ENCODE results near the gene EYA2.

The EYA2 gene

DNA sequence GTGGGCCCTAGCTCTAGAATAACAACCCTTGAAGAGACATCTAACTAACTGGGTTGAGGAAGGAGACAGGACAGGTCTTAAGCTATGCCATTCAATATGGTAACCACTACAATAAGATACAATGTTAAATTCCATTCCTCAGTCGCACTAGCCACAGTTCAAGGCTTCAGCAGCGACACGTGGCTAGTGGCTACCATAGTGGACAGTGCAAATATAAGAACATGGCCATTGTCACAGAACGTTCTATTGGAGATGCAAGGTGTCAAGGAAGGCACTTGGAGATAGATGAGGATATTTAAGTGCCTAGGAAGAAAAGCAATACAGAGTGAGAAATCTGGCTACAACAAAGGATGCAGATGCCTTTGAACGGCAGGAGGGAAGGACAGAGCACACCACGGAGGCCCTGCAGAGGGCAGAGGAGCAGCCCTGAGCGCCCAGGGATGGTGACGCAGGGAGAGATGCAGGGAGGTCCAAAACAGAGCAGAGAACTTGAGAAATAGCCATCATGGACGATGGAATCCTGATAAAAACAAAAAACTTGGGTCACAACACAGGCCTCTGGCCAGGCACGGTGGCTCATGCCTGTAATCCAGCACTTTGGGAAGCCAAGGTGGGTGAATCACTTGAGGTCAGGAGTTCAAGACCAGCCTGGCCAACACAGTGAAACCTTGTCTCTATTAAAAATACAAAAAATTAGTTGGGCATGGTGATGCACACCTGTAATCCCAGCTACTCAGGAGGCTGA is 321.2 kb downstream of the EYA2 start:
- DNase-seq = no peak

GRCh38 chr20:47216819-47217410 is 322.3 kb downstream of the EYA2 start:
- no peak for DNase-seq

GRCh38 chr20:47217482-47218446 is 323.1 kb downstream of the EYA2 start:
- DNase-seq = no peak

- no peak for DNase-seq
Observed at GRCh38 chr20:47220161-47220582, 325.5 kb downstream of the EYA2 start.

DNA sequence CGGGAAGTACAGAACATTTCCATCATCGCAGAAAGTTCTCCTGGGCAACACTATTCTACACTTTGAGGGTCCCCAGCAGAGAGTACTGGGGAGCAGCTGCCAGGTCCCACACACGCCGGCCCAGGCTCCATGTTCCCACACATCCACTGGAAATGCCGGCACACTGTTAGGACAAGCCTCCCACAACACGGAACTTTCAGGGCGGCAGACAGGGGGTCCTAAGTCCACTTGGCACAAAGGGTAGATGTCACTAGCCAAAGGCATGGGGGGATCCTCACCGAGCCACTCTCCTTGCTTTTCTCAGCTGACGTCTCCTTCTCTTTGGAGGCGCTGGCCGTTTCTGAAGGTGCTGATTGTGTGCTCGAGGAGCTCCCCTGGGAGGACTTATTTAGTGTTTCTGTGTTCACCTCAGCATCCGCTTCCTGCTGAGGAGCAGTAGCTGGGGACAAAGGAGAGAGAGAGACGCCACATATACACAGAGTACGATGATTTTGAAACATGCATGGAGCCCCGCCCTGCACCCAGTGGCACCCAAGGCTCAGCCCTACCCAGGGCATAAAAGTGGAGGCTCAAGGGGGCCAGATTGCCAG is 326.5 kb downstream of the EYA2 start:
- DNase-seq = no peak

DNA sequence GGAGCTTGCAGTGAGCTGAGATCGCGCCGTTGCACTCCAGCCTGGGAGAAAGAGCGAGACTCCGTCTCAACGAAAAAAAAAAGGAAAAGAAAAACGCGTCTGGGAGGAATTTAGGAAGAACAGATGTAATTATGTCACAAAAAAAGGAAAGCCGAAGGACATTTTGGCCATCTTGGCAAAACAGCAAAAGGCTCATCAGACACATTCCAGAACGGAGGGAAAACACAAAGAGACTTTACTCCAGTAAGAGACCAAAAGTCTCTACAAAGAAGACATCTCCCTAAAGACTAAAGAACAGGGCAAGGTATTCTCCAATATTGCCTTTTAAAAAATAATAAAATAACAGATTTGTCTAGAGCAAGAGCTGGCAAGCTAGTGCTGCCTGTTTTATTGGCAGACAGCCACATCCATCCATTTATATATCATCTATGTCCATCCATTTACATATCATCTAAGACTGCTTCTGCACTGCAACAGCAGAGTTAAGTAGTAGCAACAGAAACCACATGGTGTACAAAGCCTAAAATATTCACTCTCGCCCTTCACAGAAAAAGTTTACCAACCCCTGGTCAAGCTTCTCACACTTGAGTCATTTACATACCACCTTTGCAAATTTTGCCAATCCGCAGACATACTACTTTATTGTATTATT is 328.0 kb downstream of the EYA2 start:
- DNase-seq = no peak

- DNase-seq = no peak
Observed at GRCh38 chr20:47223896-47224295, 329.3 kb downstream of the EYA2 start.

- DNase-seq = no peak
Observed at GRCh38 chr20:47224300-47224791, 329.7 kb downstream of the EYA2 start.

- DNase-seq = no peak
Observed at GRCh38 chr20:47224857-47225256, 330.2 kb downstream of the EYA2 start.

- DNase-seq = no peak
Observed at GRCh38 chr20:47225458-47225857, 330.8 kb downstream of the EYA2 start.

- no peak for DNase-seq
Observed at GRCh38 chr20:47227119-47227518, 332.5 kb downstream of the EYA2 start.

- no peak for DNase-seq
Observed at GRCh38 chr20:47227576-47227975, 332.9 kb downstream of the EYA2 start.

DNA sequence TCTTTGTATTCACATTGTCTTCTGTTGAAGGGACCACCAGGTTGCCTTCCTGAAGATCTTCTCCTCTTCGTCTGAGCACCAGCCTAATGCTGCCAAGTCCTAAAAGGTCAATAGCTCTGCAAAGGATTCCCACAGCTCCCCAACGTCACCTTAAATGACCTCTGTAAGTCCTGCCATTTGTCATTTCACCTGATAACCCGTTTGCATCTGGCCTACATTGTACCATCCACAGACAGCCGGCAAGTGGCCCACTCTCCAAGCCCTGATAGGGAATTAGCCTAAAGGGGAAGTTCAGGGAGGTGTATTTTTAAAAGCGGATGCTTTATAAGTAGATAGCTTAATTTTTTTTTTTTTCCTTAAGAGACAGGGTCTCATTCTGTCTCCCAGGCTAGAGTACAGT is 334.0 kb downstream of the EYA2 start:
- DNase-seq = no peak

- no peak for DNase-seq
Observed at GRCh38 chr20:47230811-47231256, 336.2 kb downstream of the EYA2 start.

GRCh38 chr20:47231382-47232039 is 336.9 kb downstream of the EYA2 start:
- no peak for DNase-seq

DNA sequence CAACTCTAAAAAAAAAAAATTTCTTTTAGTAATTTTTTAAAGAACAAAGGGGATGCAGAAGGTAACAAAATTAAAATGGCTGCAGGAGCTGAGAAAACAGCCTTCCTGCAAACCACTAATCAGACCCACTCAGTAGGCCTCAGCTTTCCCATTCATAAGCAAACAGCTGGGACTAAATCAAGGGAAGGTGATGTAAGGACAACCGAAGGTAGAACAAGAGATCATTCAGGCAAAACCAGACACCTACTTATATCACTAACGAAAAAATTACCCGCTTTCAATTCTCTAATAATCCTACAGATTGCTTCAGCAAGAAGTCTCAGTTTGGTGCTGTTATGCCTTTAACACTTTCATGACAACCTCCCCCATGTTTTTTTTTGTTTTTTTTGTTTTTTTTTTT is 337.9 kb downstream of the EYA2 start:
- DNase-seq = no peak

- no peak for DNase-seq
Observed at GRCh38 chr20:47233333-47234188, 338.9 kb downstream of the EYA2 start.

- no peak for DNase-seq
Observed at GRCh38 chr20:47235111-47235510, 340.5 kb downstream of the EYA2 start.

GRCh38 chr20:47235853-47236638 is 341.4 kb downstream of the EYA2 start:
- no peak for DNase-seq

DNA sequence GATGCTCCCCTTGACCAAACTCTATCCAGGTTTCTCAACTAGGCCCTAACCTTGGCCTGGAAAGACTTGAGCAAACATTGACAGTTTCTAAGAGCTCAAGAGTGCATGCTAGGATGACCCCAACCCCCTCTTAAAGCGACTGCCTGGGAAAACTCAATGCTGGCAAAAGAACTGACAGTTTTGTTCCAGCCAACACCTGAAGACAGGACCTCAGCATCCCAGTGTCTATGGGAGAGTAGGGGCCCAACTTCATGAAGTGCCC is 341.9 kb downstream of the EYA2 start:
- no peak for DNase-seq

All from right forelimb (tissue), 1 donor.